SKM-1 treated with dmso at 0.1 percent for 144 hours (cell line): Measurements from ENCODE around the gene ADCY1.

Experiments
- DNase-seq: peaks from one replicate; lab custom pipeline; 2025; ENCODE audit not compliant: unreplicated experiment; lab: John Stamatoyannopoulos, UW

Gene ADCY1

DNA sequence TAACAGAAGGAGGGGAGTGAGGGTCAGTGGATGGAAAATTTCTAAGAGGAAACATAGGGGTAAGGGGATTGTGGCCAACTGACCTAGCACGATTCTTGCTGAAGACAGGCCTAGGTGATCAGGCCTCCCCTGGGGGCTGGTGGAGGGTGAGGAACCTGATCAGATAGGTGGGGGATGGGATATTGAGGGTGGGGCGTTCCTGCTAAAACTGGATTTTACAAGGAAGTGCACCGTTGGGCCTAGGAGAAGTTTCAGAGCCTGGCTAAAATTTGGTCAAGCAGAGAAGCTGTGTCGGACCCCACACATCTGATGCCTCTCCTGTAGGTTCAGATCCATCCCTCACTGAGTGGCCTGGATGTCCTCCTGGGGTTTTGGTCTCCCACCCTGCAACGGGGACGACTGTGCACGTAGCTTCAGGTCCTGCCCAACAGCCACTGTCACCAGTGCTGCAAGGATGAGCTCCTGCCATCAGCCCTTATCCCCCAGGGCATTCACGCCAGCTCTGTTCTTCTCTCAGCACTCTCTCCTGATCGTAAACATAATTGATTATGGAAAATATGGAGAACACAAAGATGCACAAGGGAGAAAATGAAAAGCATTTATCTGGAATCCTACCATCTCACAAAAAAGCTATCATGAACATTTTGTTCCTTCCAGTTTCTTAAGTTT lies 89.9 kb downstream of the ADCY1 start:
- no peak for DNase-seq

GRCh38 chr7:45665172-45665571 lies 91.0 kb downstream of the ADCY1 start:
- DNase-seq, result no peak

GRCh38 chr7:45670227-45670626 lies 96.1 kb downstream of the ADCY1 start:
- DNase-seq, result no peak

DNA sequence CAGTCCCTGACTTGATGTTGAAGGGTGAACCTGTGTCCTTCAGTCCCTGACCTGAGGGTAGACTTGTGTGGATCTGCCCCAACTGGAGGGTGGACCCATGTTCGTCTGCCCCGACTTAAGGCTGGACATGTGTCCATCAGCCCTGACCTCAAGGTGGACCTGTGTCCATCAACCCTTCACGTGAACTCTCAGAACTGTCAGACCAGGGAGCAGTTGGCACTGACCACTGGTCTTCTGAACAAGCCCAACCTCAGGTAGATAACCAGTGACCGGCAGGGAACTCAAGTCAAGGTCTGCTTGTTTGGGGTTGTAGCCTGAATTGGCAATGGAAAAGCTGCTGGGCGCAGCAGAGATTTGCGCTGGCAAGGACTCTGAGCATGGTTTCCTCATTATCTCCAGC lies 96.5 kb downstream of the ADCY1 start:
- no peak for DNase-seq

DNA sequence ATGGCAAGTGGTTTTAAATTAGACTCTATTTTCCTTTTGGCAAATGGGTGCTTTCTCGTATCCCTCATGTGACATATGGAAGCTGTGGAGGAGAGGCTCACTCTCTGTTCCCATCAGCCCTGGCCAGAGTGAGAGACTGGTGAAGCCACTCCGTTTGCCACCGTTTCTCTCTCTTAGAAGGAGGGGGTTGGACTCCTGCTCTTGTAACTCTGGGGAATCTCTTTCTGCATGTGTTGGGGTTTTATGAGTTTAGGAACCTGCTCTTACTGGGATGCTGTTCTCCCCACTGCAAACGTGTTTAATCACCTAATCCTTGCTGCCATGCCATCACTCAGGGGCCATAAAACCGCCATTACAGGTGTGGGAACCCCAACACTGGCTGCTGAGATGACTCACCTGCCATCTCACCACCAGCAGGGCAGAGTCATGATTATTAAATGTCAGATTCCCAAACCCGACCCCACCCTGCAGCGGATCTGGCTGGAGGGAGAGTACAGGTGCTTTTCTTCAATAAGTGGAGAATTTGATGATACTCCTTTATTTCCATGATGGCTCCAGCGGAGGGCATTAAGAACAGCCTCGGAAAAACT lies 103.2 kb downstream of the ADCY1 start:
- DNase-seq, result no peak

GRCh38 chr7:45679516-45679915 lies 105.3 kb downstream of the ADCY1 start:
- no peak for DNase-seq

GRCh38 chr7:45680776-45681175 lies 106.6 kb downstream of the ADCY1 start:
- no peak for DNase-seq

DNA sequence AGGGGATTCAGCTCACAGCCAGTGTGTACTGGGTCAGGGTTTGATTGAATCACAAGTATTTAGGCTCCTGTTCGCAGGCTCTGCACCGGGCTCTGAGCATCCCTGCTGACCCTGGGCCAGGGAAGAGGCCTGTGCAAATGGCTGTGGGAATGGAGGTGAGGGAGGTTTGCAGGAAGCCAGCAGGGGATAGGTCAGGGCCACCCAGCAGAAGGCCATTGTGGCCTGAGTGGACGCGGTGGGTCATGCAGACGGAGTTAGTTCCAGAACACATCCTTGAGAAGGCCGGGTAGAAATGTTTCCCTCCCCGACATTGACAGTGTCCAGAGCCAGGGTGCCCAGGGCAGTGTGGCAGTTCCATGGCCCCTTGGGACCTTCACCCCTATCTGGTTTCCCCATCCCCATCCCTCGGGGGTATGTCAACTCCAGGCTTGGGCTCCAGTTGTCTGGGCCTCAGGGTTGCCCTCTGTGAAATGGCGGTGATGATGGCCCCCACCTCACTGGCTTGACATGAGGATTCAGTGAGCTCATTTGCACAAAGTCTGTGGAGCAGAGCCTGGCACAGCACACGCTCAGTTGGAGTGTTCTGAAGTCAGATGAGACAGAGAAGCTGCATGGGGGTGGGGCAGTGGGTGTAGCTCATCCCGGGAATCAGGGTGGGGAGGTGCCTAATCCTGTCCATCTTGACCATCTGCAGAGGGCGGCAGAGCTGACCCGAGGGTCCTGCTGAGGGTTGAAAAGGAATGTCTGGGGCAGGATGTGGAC lies 107.6 kb downstream of the ADCY1 start:
- no peak for DNase-seq

DNA sequence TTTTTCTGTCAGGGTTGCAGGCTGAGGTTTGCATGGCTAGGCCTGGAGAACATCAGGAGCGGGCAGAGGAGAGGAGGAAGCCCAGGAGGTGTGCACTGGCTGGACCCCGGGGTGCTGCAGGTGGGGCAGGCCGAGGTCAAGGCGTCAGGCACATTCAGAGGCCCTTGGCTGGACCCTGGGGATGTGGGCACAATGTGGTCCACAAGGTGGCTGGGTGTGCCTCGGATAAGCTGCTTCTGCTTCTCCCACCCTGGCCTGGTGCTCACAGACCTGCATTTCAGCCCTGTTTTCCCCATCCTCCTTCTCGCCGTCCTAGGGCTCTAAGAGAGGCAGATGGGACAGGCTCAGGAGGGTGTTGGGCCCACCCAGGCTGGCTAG lies 108.2 kb downstream of the ADCY1 start:
- no peak for DNase-seq

DNA sequence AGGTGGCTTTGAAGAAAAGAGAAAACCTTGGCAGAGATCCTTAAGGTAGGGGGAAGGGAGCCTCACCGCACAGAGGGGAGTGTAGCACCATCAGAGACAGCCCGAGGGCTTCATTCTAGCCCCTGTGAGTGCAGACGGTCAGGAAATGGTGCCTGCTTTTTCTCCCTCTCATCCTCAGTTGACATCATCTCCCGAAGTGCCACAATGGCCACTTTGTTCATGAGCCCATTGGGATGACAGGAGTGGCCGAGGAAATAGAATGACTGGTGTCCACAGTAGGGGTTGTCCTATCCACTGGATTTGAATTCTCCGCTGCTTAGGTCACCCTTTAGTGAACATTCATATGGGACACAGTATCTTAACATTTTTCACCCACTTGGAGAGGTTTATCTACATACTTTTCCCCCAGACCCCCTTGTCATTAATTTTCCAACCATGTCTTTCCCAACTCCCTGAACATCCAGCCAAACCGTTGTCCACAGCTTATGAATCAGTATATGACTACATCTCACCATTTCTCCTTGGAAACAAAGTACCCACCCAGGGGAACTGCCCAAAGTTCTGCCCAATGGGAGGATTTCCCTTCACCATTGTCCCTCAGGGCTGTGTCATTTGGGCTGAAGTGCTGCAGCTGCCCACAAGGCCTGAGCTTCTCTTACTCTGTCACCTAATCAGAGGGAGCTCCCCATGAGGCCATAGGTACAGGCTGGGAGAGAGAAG lies 108.8 kb downstream of the ADCY1 start:
- no peak for DNase-seq

DNA sequence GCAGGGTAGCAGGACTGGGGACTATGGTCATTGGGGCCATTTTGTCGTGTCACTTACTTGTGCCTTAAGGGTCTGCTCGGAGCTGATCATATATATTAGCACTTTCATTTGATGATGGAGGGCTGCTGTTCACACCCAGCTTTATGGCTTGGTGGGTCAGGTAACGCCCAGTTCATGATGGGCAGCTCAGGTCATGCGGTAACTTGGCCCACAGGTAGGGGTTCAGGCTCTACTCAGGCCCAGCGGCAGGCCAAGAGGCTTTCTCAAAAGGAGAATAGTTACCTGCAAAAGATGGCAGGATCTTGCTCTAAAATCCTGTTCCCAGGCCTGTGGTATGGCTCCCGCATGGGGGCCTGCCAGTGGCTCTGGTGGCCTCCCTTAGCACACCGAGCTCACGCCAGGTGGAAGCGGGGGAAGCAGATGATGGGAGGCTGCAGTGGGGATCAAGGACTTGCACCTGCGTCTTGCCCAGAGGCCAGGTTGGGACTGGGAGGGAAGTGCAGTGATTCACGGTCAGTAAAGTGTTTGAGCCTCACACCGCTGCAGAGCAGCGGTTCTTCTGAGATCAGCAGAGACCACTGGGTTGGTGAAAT lies 109.5 kb downstream of the ADCY1 start:
- DNase-seq, result no peak

DNA sequence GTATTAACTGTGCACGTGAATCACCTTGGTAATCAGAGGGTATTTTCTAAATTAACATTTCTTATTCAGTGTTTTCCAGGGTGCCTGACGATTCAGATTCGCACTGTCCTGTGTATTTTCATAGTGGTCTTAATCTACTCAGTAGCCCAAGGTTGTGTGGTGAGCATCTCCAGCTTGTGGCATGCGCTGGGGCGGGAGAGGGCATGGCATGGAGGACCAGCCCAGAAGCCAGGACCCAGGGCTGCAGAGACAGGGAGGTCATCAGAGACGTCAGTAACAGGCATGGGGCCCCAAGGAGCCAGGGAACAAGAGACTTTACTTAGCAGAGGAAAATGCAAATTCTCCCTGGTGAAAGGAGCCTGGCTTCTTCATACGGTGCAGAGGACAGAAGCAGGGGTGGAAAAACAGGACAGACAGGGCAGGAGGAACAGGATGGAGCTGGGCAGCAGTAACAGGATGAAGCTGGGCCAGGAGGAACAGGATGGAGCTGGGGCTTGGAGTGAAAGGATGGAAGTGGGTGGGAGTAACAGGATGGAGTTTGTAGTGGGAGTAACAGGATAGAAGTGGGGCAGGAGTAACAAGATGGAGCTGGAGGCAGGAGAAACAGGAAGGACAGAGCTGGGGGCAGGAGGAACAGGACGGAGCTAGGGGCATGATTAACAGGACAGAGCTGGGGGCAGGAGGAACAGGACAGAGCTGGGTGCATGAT lies 110.9 kb downstream of the ADCY1 start:
- DNase-seq, result no peak

DNA sequence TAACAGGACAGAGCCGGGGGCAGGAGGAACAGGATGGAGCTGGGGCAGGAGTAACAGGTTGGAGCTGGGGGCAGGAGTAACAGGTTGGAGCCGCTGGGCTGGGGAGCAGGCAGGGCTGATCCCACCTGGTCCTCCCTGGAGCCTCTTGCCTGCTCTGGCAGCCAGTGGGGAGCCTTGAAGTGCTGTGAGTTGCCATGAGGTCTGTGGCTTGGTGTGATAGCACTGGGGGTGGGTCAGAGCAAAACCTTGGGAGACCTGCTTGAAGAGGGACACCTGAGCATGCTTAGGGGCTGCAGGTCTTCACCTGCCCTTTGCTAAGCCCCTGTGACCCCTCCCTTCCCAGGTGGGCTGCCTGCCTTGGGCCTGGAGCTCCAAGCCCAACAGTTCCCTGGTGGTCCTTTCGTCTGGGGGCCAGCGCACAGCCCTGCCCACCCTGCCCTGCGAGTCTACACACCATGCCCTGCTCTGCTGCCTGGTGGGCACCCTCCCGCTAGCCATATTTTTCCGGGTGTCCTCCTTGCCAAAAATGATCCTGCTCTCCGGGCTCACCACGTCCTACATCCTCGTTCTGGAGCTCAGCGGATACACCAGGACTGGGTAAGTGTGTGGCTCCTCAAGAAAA lies 111.6 kb downstream of the ADCY1 start:
- DNase-seq, result no peak

DNA sequence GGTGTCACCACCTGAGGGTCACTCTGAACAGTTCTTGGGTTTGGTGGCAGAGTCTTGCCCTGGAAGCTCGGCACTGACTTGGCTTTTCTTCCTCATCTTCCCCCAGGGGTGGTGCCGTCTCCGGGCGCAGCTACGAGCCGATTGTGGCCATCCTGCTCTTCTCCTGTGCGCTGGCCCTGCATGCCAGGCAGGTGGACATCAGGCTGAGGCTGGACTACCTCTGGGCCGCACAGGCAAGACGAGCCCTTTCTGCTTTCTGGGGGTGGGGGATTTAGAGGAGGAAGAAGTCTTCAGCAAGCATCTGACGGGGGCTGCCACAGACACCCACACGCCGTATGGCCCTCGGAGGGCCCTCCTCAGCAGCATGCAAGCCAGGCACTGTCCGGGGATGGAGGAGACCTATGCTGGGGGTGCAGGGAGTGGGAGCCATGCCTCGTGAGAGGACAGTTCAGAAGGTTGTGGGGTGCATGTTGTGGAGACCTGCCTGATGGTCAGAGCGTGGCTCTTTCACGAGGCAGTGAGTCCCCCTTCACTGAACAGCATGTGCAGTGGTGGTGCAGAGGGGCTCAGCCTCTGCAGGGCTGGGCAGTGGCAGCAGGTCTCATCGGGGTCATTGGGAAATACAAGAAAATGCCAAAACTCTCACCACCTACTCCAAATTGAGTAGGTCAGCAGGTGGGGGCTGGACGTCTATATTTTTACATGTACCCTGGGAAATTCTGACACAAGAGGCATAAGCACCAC lies 112.4 kb downstream of the ADCY1 start:
- no peak for DNase-seq

DNA sequence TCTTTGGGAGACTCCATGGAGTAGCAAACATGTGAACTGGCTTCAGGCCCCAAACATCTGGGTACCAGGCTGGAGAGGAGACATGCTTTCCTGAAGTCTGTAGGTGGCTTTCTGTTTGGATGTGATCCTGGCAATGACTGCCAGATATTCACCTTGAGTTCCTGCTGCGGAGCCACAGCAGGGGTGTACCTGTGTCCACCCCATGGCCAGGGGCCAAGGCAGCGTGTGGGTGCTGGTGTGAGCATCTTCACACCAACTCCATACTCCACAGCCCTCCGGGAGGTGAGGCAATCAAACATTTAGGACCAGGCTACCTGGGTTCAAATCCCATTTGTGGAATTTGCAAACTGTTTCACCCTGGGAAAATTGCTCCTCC lies 113.0 kb downstream of the ADCY1 start:
- DNase-seq, result no peak

DNA sequence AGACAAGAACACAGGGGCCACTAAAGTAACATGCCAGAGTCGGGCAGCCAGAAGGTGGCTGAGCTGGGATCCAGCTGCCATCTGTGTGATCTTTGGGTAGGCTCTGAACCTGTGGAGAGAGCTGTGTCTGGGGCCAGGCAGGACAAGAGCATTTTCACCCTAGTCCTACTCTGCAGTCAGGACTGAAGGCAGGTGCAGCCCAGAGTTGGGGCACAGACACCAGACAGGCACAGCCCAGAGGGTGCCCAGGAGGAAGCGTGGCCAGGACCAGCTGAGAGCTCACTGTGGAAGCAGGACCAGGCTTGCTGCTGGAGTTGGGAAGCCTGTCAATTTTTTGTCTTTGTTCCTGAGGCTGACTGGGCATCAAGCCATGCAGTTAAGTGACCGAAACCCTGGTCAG lies 113.6 kb downstream of the ADCY1 start:
- no peak for DNase-seq

GRCh38 chr7:45688382-45688781 lies 114.2 kb downstream of the ADCY1 start:
- DNase-seq, result no peak

GRCh38 chr7:45689011-45689796 lies 115.0 kb downstream of the ADCY1 start:
- no peak for DNase-seq
